Thyroid gland (tissue), 4 donors: ENCODE measurements around the gene MARCKS.

ENCODE experiments used
- POLR2A ChIP-seq, 2 donors: fragments of 450-650 bp; IDR thresholded peaks; one replicate each; pipeline ENCODE4 v1.6.1; 2017; ENCODE audit warnings: antibody characterized with exemption in 2 of 2, mild to moderate bottlenecking in 2 of 2, moderate library complexity in 1 of 2
- TF ChIP-seq, protein P1 (sequence below), 6 experiments: fragments of 200-600 bp in 3 of 6; fragments of 450-650 bp in 3 of 6; sonication (generic) in 3 of 6; IDR thresholded peaks; one replicate each; pipeline ENCODE4 v1.5.1; 2016 to 2019; ENCODE audit warnings: antibody characterized with exemption in 6 of 6, mild to moderate bottlenecking in 2 of 6, inconsistent platforms in 1 of 6, moderate library complexity in 1 of 6

GRCh38 chr6:113830140-113830539 is 27.0 kb upstream of the MARCKS start:
- TF ChIP-seq, protein P1, sequence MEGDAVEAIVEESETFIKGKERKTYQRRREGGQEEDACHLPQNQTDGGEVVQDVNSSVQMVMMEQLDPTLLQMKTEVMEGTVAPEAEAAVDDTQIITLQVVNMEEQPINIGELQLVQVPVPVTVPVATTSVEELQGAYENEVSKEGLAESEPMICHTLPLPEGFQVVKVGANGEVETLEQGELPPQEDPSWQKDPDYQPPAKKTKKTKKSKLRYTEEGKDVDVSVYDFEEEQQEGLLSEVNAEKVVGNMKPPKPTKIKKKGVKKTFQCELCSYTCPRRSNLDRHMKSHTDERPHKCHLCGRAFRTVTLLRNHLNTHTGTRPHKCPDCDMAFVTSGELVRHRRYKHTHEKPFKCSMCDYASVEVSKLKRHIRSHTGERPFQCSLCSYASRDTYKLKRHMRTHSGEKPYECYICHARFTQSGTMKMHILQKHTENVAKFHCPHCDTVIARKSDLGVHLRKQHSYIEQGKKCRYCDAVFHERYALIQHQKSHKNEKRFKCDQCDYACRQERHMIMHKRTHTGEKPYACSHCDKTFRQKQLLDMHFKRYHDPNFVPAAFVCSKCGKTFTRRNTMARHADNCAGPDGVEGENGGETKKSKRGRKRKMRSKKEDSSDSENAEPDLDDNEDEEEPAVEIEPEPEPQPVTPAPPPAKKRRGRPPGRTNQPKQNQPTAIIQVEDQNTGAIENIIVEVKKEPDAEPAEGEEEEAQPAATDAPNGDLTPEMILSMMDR (IDR thresholded peaks at IDR 0.05): no peak
- TF ChIP-seq POLR2A (IDR thresholded peaks at IDR 0.05): no peak
